GM12874 (cell line): ENCODE measurements around the gene CPNE4.

ENCODE experiments used
- TF ChIP-seq, protein P1 (sequence below): IDR thresholded peaks from 2 replicates; pipeline ENCODE4 v1.5.1; 2011; ENCODE audit warnings: low read depth, mild to moderate bottlenecking, control low read depth, low read length, moderate library complexity; ENCODE audit not compliant: insufficient read depth

CPNE4 gene

DNA sequence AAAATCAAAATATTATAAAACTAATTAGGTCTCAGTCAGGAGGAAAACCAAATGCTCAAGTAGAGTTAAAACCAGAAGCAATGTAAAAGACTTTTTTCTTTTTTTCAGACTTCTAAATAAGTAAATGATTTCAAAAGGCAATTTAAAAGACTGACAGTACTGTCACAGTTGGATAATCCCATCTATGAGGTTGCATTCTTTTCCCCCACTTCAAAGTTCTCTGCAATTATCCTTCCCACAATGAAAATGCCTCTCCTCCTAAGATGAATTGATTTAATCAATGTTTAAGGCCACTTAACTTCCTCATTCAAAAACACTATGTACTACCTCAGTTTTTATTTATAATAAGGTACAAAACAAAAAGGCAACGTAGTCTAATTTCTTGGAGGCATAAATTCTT is 540.1 kb downstream of the CPNE4 start:
- TF ChIP-seq, protein P1, sequence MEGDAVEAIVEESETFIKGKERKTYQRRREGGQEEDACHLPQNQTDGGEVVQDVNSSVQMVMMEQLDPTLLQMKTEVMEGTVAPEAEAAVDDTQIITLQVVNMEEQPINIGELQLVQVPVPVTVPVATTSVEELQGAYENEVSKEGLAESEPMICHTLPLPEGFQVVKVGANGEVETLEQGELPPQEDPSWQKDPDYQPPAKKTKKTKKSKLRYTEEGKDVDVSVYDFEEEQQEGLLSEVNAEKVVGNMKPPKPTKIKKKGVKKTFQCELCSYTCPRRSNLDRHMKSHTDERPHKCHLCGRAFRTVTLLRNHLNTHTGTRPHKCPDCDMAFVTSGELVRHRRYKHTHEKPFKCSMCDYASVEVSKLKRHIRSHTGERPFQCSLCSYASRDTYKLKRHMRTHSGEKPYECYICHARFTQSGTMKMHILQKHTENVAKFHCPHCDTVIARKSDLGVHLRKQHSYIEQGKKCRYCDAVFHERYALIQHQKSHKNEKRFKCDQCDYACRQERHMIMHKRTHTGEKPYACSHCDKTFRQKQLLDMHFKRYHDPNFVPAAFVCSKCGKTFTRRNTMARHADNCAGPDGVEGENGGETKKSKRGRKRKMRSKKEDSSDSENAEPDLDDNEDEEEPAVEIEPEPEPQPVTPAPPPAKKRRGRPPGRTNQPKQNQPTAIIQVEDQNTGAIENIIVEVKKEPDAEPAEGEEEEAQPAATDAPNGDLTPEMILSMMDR, result no peak

- TF ChIP-seq, protein P1, result no peak
These were observed 543.0 kb downstream of the CPNE4 start for GRCh38 chr3:131491775-131492174.

DNA sequence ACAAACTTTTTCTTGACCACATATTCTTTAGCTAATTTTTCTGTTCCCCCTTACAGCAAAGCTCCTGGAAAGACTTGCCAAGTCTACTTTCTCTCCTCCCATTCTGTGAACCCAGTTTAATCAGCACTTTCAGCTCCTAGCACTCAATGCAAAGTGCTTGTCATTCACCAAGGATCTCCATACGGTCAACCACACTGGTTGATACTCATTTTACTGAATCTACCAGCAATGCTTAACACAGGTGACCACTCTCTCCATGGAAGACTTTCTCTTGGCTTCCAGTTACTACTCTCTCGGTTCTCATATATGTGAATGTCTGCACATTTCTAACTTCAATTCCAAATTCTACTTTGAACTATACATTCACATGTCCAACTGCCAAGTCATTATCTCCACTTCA is 543.7 kb downstream of the CPNE4 start:
- TF ChIP-seq, protein P1, result no peak

DNA sequence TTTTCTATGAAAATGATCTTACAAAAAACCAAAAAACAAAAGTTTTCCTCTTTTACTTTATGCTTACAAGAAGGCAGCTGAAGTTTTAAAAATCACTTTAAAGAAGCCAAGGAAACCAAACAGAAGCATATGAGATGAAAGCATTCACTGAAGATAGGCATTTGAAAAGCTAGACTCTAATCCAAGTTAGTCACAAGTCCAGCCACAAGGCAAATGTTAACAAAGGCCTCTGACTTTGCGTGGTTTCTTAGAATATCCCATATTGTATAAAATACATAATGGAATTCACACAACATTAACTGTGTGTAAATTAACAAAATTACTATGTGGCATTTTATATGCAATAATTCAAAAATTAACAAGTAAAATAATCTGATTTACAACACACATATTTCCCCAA is 549.7 kb downstream of the CPNE4 start:
- TF ChIP-seq, protein P1, result no peak

GRCh38 chr3:131484496-131485111 is 550.2 kb downstream of the CPNE4 start:
- TF ChIP-seq, protein P1, result no peak
